DLD1 (cell line): Measurements from ENCODE around the gene ITIH2.
"Not testable (repeated sequence)": the region's sequence is repeated elsewhere in the genome, so short reads cannot be mapped to it uniquely, and the experiment has no call there.

Source experiments
- in situ Hi-C: cut with HindIII; loops from 2 replicates; pipeline ENCODE4 v1.10.0; 2017; ENCODE audit warnings: low sequenced_read_pairs

The ITIH2 gene, protein sequence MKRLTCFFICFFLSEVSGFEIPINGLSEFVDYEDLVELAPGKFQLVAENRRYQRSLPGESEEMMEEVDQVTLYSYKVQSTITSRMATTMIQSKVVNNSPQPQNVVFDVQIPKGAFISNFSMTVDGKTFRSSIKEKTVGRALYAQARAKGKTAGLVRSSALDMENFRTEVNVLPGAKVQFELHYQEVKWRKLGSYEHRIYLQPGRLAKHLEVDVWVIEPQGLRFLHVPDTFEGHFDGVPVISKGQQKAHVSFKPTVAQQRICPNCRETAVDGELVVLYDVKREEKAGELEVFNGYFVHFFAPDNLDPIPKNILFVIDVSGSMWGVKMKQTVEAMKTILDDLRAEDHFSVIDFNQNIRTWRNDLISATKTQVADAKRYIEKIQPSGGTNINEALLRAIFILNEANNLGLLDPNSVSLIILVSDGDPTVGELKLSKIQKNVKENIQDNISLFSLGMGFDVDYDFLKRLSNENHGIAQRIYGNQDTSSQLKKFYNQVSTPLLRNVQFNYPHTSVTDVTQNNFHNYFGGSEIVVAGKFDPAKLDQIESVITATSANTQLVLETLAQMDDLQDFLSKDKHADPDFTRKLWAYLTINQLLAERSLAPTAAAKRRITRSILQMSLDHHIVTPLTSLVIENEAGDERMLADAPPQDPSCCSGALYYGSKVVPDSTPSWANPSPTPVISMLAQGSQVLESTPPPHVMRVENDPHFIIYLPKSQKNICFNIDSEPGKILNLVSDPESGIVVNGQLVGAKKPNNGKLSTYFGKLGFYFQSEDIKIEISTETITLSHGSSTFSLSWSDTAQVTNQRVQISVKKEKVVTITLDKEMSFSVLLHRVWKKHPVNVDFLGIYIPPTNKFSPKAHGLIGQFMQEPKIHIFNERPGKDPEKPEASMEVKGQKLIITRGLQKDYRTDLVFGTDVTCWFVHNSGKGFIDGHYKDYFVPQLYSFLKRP

DNA sequence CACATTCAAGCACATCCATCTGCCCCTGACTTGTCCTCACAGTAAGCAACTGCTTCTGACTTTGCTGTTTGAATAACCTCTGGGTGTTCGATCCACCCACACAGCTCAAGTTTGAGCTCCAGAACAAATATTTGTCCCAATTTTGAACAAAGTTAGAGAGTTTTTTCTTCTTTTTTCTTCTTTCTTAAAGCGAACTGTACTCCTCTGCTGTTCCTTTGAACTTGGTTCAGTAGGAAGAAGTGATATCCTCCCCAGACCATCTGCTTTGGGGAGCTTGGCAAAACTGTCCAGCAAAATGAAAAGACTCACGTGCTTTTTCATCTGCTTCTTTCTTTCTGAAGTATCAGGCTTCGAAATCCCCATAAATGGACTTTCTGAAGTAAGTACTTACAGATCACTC lies at the start of gene ITIH2:
TSS of gene ITIH2 (plus strand) at position 177 of the 400 bp plus-strand sequence. CDS start at position 296, 119 bp downstream.
- in situ Hi-C loops: no loop called here

DNA sequence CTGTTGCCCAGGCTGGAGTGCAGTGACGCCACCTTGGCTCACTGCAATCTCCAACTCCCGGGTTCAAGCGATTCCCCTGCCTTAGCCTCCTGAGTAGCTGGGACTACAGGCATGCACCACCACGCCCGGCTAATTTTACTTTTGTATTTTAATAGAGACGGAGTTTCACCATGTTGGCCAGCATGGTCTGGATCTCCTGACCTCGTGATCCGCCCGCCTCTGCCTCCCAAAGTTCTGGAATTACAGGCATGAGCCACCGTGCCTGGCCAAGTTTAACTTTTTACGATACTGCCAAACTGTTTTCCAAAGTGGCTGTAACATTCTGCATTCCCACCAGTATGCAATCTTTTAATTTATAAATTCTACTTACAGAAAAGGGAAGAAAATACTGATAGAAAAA lies 46.0 kb upstream of the ITIH2 start:
- in situ Hi-C loops: not testable (repeated sequence)

DNA sequence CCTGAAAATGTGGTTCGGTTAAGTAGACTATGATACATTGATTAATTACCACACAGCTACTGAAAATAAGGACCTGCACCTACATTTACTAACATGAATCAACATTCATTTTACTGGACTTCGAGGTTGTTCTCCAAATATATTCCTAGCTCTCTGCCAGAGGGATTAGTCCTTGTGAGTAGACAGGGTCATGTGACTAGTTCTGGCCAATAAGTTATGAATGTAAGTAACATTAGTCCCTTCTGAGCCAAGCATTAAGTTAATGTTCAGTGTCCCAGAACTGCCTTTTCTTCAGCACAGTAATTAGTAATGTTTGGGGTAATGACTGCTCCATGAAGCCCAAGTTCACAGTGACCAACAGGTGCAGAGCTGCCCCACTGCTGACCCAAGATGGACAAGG lies 45.6 kb upstream of the ITIH2 start:
- in situ Hi-C loops: no loop called here

DNA sequence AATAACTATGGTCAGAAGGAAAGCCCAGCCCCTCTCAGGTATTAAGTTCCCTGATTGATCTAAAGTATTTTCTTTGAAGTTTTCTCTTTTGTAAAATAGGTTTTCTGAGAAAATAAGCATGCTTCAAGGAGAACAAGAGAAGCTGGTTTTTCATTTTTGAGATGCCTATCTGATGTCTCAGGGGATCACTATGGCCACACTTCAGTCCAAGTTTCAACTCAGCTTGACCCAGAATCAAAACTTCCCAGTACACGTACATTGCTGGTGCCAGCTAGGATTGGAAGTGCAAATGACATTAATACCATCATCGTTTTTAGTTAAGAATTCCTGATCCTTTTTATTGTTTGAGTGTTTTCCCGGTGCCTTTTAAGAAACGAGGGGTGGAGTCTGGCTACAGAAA lies 43.6 kb upstream of the ITIH2 start:
- in situ Hi-C loops: no loop called here

DNA sequence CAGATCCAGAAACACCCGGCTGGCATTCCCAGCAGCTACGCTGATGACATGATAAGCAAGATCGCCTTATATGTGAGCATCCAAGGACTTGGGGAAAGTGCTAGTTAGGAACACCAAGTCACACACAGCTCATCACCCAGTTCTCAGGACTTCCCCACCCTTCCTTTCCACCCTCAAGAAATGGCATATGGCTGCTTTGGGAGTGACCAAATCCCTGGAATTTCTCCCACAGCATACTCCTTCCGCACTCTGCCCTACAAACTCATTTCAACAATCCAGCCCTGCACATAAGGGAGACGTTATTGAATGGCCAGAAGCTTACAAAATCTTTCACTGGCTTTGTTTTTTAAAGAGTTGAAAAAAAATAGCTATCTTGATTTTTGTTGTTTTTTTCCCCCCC lies 40.6 kb upstream of the ITIH2 start:
- in situ Hi-C loops: no loop called here

DNA sequence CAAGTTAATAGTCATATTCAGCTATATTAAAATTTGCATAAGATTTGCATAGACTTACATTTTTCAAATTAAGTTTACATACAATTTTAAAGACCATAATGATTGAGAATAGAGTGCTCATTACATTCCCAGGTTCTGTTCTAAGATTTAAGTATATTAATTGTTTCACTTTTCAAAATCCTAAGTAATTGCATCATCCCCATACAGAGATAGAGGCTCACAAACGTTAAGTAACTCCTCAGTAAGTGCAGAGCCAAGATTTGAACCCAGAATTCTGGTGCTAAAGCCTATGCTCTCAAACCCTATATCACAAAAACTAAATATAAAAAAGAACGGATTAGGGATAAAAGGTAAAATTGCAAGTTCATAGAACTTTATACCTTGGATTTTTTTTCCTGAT lies 38.4 kb upstream of the ITIH2 start:
- in situ Hi-C loops: no loop called here

DNA sequence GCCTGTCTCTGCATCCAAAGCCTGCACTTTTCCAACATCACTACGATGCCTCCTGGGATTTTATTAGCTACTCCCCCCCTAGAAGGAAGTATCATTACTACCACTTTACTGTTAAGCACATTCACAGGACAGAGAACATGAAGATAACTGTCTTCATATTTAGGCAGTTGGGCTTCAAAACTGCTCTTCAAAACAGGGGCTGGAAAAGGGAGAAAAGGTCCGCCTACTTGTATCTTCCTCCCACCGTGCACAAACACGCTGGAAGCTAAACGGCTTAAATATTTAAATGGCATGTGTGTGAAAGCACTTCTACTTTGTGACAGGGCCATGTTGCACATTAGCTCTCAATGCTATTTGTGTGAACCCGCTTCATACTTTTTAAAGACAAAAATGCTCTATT lies 37.3 kb upstream of the ITIH2 start:
- in situ Hi-C loops: no loop called here

DNA sequence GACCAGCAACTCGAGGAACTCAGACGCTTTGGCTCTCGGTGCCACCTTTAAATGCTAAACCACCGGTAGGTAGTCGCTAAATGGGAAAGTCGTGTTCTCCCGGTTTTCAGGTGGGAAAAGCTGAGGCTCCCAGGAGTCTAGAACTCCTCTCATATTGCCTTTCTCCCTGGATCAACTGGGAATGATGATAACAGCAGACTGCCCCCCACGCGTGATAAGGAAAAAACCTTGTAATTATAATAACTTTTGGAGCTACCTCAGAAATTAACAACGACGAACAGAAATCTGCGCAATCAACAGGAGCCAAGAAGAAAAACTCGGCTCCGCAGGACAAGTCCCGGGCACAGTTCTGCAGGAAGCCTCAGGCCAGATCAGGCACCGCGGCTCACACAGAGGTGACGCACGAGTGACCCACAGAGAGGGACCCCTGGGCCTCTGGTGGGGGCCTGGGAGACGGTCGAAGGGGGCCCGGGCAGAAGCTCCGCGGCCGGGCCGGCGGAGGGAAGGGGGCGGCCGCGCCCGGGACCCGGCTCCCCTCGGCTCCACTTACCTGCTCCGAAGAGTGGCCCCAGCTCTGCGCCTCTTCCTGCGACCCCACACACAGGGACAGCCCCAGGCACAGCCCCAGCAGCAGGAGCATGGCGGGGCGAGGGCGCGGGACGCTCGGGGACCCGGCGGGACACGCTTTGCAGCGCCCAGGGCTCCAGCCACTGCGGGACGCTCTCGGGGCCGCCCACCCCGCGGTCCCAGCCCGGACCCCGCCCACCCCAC lies 36.7 kb upstream of the ITIH2 start, which contains the start of gene ITIH5:
TSS of gene ITIH5 (minus strand) at position 714 of the 771 bp plus-strand sequence. CDS start at position 640, 74 bp downstream.
- in situ Hi-C loops: no loop called here

DNA sequence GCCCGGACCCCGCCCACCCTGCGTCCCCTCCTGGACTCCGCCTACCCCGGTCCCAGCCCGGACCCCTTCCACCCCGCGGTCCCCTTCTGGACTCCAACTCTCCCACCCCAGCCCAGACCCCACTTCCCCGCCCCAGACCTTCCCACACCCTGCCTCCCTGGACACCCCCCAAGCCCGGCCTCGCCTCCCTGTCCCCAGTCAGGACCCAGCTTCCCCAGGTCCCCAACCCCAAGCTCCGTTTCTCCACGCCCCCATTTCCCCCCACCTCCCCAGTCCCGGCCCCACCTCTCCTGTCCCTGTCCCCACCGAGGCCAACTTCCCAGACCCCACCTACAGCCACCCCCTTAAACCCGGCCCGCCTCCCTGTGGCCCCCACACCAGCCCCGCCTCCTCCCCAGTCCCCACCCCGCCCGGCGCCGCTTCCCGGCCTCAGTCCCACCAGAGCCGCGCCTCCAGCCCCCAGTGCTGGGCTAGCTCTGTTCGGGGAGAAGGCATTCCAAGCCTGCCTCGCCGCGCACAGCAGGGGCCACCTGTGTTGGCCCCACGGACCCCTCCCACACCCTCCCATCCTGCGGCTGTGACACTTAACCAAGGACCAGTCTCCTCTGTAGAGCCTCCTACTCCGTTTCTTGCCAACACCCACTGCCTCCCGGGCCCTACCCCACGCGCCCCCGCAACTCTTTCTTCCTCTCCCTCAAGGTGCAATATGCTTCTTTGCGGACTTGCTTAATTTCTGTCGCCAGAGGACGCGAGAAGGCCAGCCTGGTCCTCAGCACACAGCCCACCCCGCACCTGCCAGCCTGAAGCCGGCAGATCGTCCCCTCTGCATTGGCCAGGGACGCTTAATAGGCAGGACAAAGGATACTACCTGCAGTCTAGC lies 35.6 kb upstream of the ITIH2 start:
- in situ Hi-C loops: no loop called here

DNA sequence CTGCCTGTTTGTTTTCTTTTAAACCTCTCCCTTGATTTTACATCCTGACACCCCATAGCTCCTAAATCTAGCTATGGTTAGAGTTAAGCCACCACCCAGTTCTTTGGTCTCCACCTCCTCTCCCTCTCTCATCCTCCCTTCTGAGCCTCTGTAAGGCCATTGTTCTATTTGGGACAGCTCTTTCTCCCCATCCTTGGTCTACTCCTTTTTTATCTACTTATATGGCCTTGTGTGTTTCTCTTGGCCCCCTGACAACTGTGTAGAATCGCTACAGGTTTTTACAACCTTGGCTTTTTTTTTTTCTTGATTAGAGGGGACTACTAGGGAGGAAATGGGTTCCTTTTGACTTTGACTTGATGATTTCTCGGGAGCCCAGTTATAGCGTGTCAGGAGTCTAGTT lies 33.0 kb upstream of the ITIH2 start:
- in situ Hi-C loops: no loop called here

DNA sequence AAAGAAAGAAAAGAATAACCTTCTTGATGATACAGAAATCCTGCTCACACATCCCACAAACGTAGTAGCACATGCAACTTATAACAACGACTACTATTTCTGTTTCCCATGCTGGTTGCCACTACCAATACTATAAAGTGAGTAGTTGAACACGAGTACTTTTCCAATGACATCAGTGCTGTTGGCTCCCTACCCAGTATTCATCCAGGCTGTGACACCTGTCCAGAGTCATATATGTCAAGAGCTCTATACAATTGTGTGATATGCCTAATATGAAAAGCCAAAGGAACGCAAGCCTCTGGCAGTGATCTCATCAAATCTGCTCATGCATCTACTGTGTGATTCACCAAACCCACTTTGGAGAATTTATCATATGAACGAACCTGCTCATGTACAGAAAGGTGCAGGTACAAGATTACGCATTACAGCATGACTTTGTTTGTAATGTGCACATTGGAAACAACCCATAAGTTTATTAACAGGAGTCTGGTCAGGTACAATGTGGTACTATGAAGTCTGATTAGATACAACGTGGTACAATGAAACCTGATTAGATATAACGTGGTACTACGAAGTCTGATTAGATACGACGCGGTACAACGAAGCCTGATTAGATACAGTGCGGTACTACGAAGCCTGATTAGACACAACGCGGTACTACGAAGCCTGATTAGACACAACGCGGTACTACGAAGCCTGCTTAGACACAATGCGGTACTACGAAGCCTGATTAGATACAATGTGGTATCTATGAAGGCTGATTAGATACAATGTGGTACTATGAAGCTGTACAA lies 30.6 kb upstream of the ITIH2 start:
- in situ Hi-C loops: no loop called here

DNA sequence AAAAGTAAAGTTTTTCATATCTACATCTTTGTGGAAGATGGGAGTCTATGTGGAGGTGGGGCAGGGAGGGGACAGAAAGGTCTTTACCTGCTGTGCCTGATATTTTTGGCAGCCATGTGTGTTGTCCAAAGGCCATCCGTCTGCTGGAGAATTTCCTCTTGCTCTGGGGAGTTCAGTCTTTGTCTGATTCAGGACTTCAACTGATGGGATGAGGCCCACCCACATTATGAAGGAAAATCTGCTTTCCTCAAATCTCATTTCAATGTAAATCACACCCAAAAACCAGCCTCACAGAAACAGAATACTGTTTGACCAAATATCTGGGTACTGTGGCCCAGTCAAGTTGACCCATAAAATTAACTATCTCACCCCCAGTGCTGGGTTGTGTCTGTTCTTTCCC lies 23.9 kb upstream of the ITIH2 start:
- in situ Hi-C loops: no loop called here

DNA sequence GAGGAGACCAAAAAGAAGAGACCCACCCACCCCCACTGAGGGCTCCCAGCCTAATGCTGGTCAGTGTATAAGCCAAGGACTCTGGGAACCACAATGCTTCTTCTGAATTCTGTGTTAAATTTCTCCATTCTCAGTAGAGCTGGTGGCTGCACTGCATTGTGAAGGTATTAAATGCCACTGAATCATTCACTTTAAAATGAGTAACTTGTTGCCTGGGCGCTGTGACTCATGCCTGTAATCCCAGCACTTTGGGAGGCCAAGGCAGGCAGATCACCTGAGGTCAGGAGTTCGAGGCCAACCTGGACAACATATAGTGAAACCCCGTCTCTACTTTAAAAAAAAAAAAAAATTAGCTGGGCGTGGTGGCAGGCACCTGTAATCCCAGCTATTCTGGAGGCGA lies 23.0 kb upstream of the ITIH2 start:
- in situ Hi-C loops: loop anchor here (10.0 kb wide), 1 partner anchor 145 kb away; no protein-coding TSS in a partner anchor

DNA sequence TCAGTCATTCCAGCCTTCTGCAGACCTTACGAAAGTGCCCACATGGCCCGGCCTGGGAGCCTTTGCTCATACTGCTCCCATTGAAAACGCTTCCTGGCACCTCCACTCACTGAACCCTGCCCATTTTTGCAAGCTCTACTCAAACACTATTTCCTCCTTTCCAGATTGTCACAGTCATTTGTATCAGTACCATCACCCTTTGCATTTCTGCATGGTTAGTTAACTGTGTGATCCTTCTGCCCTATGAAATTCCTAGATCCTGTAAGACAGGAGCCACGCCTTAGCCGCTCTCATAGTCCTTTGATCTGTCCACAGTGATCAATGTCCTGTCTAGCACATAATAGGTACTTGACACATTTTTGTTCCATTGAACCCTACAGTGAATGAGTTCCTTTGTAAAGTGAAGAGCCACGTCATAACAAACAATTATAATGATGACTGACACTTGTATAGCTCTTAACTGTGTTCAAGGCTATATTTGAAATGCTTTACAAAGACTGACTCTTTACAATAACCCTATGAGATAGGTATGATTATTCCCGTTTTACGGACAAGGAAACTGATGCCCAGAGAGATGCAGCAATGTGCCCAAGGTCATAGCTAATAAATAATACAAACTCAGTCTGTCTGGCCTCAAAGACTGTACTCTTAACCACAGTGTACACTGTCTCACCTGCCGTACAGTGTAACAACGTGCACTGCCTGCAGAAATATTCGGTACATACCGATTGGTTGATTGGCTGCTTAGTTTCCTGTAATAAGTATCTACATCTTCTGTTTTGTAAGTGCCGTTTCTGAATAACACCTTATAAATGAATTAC lies 16.6 kb upstream of the ITIH2 start:
- in situ Hi-C loops: loop anchor here (10.0 kb wide), 1 partner anchor 152 kb away; no protein-coding TSS in a partner anchor

DNA sequence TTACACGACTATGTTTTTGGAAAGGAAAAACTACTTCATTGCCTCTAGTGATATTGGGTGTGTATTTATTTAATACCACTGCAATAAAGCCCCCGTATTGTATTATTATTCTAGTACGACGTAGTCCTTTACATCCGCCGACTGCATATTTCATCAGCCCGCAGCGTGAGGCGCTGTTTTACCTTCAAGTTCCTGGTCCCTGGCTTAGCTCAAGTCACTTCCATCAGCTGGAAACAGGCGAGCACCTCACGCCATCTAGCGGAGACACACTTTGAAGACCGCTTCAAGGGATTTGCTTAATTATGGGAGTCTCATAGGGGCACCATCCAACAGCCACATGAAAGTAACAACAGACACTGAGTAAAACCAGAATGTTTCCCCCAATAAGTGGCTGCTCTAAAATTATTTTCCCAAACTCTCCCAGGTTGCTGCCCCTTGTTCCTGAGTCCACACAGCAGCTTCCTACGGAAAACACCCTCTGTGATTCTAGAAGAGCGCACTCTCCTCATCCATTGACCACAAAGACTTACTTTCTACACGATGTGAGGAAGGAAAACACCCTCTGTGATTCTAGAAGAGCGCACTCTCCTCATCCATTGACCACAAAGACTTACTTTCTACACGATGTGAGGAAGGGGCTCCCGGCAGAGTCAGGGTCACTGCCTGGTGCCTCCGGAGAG lies 15.7 kb upstream of the ITIH2 start:
- in situ Hi-C loops: loop anchor here (10.0 kb wide), 1 partner anchor 153 kb away; no protein-coding TSS in a partner anchor

DNA sequence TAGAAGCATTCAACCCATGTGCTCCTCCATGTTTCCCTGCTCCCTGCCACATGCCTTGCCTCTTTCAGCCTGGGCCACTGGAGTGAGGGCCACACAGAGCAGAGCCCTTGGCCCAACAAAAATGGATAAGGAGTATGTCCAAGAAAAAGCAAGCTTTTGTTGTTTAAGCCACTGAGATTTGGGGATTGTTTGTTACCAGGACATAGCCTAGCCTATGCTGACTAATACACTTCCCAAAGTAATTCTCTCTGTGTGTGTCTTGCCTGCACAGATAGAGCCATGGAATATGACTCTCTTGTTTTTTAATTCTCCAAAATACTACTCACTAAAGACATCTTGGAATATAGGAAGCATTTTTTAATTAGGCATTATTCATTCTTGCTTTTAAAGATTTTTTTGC lies 13.5 kb upstream of the ITIH2 start:
- in situ Hi-C loops: loop anchor here (10.0 kb wide), 1 partner anchor 155 kb away; no protein-coding TSS in a partner anchor

DNA sequence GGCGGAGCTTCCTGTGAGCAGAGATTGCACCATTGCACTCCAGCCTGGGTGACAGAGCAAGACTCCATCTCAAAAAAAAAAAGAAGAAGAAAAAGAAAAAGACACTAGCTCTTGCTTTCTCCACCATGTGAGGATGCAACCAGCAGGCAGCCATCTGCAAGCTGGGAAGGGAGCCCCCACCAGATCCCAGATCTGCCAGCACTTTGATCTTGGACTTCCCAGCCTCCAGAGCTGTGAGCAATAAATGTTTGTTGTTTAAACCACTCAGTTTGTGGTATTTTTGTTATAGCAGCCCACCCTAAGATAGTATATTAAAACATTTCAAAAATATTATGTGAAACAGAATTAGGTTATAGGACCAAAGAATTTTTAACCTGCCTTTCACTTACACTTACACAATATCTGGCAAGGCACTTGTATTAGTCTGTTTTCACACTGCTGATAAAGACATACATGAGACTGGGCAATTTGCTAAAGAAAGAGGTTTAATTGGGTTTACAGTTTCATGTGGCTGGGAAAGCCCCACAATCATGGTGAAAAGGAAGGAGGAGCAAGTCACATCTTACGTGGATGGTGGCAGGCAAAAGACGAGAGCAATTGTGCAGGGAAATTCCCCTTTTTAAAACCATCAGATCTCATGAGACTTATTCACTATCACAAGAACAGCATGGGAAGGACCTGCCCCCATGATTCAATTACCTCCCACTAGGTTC lies 12.1 kb upstream of the ITIH2 start:
- in situ Hi-C loops: not testable (repeated sequence)
